ENCODE data around the gene SMCO4.

Gene SMCO4

DNA sequence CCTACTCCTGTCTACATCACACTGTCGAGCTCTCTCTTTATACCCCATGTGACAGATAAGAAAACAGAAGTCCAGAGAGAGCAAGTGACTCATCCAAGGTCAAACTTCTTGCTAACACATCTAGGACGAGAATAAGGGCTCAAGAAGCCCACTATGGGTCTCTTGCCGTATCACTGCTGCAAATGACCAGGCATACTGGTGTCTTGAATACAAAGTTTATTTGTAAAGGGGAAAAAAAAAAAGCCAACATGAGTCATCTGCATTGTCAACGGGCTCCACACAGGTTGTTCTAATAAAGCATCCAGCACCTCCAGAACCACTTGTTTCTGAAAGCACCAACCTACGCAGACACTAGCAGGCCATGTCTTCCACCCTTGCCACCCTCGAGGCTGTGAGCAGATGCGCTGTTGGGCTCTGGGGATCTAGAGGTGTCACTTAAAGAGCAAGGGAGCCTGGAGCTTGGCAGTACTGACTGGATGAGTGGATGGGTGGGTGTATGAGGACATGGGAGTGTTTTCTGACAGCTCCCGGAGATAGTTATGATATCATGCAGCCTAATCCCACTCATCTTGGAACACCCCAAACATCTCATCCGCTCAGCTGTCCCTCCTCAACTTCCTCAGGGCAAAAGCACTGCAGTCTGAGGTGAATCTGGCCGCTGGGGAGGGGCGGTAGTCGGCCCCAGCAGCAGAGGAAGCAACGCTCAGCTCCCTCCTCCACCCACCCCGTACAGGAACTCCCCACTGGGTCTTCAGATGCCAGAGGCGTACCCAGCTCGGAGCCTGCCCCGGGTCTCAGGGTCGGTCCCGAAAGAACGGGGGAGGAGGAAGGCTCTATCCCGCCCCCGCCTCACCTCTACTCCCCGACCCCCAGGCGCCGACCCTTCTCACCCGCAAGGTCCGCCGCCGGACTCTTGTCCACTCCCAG, 1.0 kb downstream of the SMCO4 start:
- no peak for TF ChIP-seq CTCF (IDR thresholded peaks at IDR 0.05; ENCODE audit: low read depth, low read length)
- peak overlapping the region; percentile 84 for H3K4me3 ChIP-seq (ENCODE audit: low read depth, low read length)
- H3K4me1 ChIP-seq = peaks cover 22% of the 10 kb centered on the region
- no peaks in the 10 kb centered on the region for H3K36me3 ChIP-seq
- no peaks in the 10 kb centered on the region for H3K27me3 ChIP-seq
- H3K9me3 ChIP-seq = no peaks in the 10 kb centered on the region
- DNase-seq = peak; percentile 64

GRCh38 chr11:93540896-93541553, 2.2 kb downstream of the SMCO4 start:
- Histone ChIP-seq H3K4me3 (ENCODE audit: low read depth, low read length) (peak overlapping the region; percentile 21; the same call in 1 of the 2 replicates), H3K36me3 (no peaks in the 10 kb centered on the region), H3K27me3 (no peaks in the 10 kb centered on the region), H3K4me1 (peaks cover 33% of the 10 kb centered on the region), H3K9me3 (no peaks in the 10 kb centered on the region)
- TF ChIP-seq CTCF (IDR thresholded peaks at IDR 0.05; ENCODE audit: low read depth, low read length) = no peak
- no peak for DNase-seq

- no peak for DNase-seq
- Histone ChIP-seq H3K4me1 (peaks cover 33% of the 10 kb centered on the region), H3K9me3 (no peaks in the 10 kb centered on the region), H3K27me3 (no peaks in the 10 kb centered on the region), H3K36me3 (0 out of 2 replicates have a peak, but pooled peaks cover under 1% of the 10 kb centered on the region), H3K4me3 (ENCODE audit: low read depth, low read length) (no peak overlapping the region)
- no peak for TF ChIP-seq CTCF (IDR thresholded peaks at IDR 0.05; ENCODE audit: low read depth, low read length)
Measured at GRCh38 chr11:93540337-93540736, 2.9 kb downstream of the SMCO4 start.

- DNase-seq = no peak
- TF ChIP-seq CTCF (IDR thresholded peaks at IDR 0.05; ENCODE audit: low read depth, low read length) = no peak
- H3K9me3 ChIP-seq = no peaks in the 10 kb centered on the region
- H3K36me3 ChIP-seq = 0 out of 2 replicates have a peak, but pooled peaks cover 6% of the 10 kb centered on the region
- H3K4me3 ChIP-seq (ENCODE audit: low read depth, low read length) = no peak overlapping the region; the same call in 1 of the 2 replicates
- peaks cover 42% of the 10 kb centered on the region for H3K4me1 ChIP-seq
- no peaks in the 10 kb centered on the region for H3K27me3 ChIP-seq
Measured at GRCh38 chr11:93537767-93538261, 5.4 kb downstream of the SMCO4 start.

- Histone ChIP-seq H3K36me3 (0 out of 2 replicates have a peak, but pooled peaks cover 6% of the 10 kb centered on the region), H3K4me1 (peaks cover 47% of the 10 kb centered on the region), H3K27me3 (no peaks in the 10 kb centered on the region), H3K4me3 (ENCODE audit: low read depth, low read length) (no peak overlapping the region), H3K9me3 (no peaks in the 10 kb centered on the region)
- DNase-seq = peak; percentile 53
- no peak for TF ChIP-seq CTCF (IDR thresholded peaks at IDR 0.05; ENCODE audit: low read depth, low read length)
Measured at GRCh38 chr11:93537049-93537448, 6.1 kb downstream of the SMCO4 start.
